HFF-Myc (cell line): Measurements from ENCODE around the gene FOXP1.
A peak's percentile ranks its signal among the peaks of the same experiment; 100 is the strongest.

Source experiments
- DNase-seq: peaks from one replicate; pipeline ENCODE4 v3.0.0-alpha.2; 2011; ENCODE audit warnings: low read depth; ENCODE audit errors: extremely low read depth
- H3K4me3 ChIP-seq: replicated peaks from 2 replicates; pipeline ENCODE4 v1.5.1; 2011; ENCODE audit warnings: low read depth, mild to moderate bottlenecking, control low read depth, low read length
- TF ChIP-seq, protein P1 (sequence below): IDR thresholded peaks from 2 replicates; pipeline ENCODE4 v1.5.1; 2012; ENCODE audit warnings: mild to moderate bottlenecking, low read depth, low read length, control low read depth; ENCODE audit errors: missing control alignments

The FOXP1 gene

DNA sequence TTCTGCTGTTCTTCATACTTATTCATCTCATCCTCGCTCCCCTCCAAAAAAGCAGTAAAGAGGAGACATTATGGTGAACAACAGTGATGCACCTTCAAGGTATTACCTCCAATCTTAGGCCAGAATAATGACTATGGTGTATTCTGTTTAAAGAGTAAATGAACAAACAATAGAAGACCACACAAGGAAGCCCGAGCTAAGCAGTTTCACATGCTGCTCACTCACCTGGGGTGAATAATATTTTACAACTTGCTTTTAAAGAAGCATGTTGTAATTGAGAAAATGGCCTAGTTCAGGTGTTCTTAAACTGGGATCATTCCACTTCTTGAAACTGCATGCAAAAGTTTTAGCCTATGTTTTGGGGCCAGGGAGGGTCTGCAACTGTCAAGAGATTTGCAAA is 581.2 kb downstream of the FOXP1 start:
- H3K4me3 ChIP-seq = no peak overlapping the region
- DNase-seq = no peak
- TF ChIP-seq, protein P1, sequence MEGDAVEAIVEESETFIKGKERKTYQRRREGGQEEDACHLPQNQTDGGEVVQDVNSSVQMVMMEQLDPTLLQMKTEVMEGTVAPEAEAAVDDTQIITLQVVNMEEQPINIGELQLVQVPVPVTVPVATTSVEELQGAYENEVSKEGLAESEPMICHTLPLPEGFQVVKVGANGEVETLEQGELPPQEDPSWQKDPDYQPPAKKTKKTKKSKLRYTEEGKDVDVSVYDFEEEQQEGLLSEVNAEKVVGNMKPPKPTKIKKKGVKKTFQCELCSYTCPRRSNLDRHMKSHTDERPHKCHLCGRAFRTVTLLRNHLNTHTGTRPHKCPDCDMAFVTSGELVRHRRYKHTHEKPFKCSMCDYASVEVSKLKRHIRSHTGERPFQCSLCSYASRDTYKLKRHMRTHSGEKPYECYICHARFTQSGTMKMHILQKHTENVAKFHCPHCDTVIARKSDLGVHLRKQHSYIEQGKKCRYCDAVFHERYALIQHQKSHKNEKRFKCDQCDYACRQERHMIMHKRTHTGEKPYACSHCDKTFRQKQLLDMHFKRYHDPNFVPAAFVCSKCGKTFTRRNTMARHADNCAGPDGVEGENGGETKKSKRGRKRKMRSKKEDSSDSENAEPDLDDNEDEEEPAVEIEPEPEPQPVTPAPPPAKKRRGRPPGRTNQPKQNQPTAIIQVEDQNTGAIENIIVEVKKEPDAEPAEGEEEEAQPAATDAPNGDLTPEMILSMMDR = no peak

DNA sequence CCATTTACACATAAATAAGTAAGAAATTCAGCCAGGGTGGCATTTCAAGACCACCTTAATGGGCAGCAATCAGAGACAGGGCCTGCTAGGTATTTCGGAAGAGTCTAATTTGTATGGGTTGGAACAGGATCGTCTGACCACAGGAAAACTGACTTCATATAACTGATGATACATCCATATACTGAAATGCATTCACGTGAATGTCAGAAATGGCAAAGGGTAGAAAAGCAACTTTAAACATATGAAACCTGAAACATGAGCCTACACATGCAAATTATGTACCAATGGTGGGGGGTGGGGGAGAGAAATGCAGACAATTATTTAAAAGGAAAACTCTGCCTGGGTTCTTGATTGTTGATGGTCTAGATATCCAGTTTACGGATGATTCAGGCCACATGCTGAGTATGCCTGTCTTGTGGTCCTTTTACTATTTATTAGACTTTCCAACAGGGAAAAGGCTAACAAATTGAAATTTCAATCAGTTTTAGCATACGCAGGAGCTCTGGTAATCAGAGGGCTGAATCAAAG is 582.2 kb downstream of the FOXP1 start:
- TF ChIP-seq, protein P1 = no peak
- DNase-seq = no peak
- H3K4me3 ChIP-seq = no peak overlapping the region

DNA sequence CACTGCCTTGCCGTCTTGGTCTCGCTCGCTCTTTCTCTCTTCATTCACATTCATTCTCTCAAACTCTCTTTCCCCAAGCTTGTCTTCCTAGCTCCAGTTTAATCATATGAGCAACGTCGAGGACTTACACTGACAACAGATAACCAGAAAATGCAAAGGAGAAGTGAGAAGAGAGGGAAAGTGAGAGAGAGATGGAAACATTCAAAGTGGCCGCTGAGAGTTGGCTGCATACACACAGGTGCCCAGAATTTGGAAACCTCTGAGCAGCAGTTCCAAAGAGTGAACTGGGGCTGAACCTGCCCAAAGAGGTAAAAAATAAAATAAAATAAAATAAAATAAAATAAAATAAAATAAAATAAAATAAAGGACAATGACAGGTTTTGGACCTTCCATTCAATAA is 583.0 kb downstream of the FOXP1 start:
- no peak for DNase-seq
- no peak overlapping the region for H3K4me3 ChIP-seq
- TF ChIP-seq, protein P1 = no peak

DNA sequence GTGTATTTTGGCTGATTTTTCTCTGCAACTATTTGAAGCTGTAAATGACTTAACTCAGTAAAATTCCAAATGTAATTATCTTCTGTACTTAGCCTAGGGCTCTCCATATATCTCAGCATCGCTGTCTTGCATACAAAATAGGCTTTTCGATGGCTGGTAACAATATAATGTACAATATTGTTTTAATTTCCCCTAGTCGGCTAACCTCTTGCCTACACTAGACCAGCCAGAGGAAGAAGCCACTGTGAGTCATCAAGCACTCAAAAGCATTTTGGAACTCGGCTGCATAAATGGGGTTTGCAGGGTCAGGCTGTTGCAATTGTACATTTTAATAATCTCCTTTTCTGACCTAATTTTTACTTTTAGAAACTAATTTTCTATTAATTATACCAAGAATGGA is 583.8 kb downstream of the FOXP1 start:
- H3K4me3 ChIP-seq = no peak overlapping the region
- DNase-seq = peak; percentile 68
- TF ChIP-seq, protein P1 = no peak

DNA sequence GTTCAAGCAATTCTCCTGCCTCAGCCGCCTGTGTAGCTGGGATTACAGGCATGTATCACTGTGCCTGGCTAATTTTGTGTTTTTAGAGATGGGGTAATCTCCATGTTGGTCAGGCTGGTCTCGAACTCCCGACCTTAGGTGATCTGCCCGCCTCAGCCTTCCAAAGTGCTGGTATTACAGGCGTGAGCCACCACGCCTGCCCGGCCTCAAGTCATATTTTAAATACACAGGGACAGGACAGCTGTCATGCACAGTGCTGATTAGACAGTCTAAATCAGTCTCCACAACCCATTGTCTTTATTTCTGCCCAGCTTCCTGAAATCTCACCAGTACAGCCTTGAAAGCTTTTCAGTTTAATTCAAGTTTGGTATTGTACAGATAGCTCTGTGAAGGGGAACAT is 587.4 kb downstream of the FOXP1 start:
- no peak overlapping the region for H3K4me3 ChIP-seq
- TF ChIP-seq, protein P1 = no peak
- DNase-seq = no peak

DNA sequence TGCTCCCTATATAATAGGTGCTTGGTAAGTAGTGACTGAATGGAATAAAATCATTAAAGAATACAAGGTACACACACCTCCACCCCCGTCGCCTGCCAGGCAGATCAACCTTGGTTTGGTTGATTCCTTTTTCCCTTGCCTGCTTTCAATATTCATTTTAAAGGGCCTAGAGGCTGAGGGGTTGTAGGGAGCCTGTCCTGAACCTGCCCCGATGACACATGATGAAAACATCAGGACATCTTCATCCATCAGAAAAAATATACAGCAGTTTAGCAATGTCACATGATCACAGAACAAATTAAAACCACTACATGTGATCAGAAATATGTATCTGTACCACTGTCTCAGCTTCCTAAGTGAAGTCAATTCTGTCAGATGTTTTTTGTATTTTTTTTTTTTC is 588.9 kb downstream of the FOXP1 start:
- TF ChIP-seq, protein P1 = no peak
- H3K4me3 ChIP-seq = no peak overlapping the region
- DNase-seq = no peak

DNA sequence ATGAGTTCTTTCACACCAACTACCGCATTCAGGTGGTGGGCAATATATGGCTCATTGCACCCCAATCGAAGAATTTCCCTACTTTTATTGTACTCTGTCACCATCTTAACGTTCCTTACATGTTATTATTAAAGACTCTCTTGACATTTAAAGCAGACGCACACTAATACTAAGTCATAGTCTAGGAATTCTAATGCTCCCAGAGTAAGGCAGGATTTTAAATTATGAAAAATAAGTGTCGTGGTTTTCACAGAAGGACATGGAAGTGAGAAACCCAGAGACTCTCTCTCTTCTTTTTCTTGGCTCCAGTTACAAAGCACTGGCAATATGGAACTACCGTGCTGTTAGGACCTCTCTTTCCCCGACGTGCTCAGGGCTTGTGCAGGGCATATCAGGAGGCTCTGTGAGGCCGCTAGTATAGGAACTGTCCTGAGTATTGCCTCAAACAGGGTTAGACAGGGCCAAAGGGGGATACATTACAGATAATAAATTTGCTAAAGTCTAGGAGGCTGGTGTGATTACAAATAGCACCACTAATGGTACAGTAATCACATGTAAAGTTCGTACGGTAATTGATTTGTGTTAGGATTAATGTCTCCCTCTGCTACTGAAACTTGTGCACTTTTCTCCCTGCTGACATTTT is 590.8 kb downstream of the FOXP1 start:
- H3K4me3 ChIP-seq = no peak overlapping the region
- TF ChIP-seq, protein P1 = no peak
- DNase-seq = no peak
